ENCODE results near the gene RPTOR.

DNA sequence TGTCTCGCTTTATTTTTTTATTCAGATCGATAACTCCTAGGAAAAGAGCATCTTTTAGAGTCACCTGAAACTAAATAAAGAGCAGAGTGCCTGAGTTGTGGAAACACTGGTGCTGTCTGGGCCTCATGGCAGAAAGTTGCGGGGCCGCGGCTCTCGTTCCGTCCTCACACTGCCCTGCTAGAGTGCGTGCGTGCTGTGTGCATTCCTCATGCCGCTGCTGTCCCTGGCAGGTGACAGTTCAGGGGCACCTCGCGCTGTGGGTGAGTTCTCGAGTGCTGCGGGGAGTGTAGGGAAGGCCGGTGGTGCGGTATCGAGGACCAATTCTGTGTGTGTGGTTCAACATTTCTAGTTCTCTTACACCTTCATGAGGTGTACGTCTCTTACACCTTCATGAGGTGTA is 136.6 kb downstream of the RPTOR start:
- TF ChIP-seq, protein P1, sequence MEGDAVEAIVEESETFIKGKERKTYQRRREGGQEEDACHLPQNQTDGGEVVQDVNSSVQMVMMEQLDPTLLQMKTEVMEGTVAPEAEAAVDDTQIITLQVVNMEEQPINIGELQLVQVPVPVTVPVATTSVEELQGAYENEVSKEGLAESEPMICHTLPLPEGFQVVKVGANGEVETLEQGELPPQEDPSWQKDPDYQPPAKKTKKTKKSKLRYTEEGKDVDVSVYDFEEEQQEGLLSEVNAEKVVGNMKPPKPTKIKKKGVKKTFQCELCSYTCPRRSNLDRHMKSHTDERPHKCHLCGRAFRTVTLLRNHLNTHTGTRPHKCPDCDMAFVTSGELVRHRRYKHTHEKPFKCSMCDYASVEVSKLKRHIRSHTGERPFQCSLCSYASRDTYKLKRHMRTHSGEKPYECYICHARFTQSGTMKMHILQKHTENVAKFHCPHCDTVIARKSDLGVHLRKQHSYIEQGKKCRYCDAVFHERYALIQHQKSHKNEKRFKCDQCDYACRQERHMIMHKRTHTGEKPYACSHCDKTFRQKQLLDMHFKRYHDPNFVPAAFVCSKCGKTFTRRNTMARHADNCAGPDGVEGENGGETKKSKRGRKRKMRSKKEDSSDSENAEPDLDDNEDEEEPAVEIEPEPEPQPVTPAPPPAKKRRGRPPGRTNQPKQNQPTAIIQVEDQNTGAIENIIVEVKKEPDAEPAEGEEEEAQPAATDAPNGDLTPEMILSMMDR (IDR thresholded peaks at IDR 0.05; ENCODE audit: low read depth, low read length): no peak
- no peak for TF ChIP-seq EZH2phosphoT487 (IDR thresholded peaks at IDR 0.05; ENCODE audit: low read depth)
